PC-3 (cell line): ENCODE results near the gene TARBP1.

Source experiments
- EZH2 ChIP-seq: fragments of 300-600 bp; sonication (generic); IDR thresholded peaks from one replicate; pipeline ENCODE4 v1.6.1; 2017; ENCODE audit warnings: antibody characterized with exemption, mild to moderate bottlenecking, low read length; ENCODE audit not compliant: unreplicated experiment
- EZH2phosphoT487 ChIP-seq: fragments of 300-600 bp; sonication (generic); IDR thresholded peaks from 2 replicates; pipeline ENCODE4 v1.6.1; 2018; ENCODE audit warnings: mild to moderate bottlenecking, antibody characterized with exemption, low read length, borderline replicate concordance
- TF ChIP-seq, protein P1 (sequence below): fragments of 300-600 bp; sonication (generic); conservative IDR thresholded peaks from 2 replicates; pipeline ENCODE4 v1.5.1; 2017; ENCODE audit warnings: antibody characterized with exemption, low read depth, mild to moderate bottlenecking, low read length

DNA sequence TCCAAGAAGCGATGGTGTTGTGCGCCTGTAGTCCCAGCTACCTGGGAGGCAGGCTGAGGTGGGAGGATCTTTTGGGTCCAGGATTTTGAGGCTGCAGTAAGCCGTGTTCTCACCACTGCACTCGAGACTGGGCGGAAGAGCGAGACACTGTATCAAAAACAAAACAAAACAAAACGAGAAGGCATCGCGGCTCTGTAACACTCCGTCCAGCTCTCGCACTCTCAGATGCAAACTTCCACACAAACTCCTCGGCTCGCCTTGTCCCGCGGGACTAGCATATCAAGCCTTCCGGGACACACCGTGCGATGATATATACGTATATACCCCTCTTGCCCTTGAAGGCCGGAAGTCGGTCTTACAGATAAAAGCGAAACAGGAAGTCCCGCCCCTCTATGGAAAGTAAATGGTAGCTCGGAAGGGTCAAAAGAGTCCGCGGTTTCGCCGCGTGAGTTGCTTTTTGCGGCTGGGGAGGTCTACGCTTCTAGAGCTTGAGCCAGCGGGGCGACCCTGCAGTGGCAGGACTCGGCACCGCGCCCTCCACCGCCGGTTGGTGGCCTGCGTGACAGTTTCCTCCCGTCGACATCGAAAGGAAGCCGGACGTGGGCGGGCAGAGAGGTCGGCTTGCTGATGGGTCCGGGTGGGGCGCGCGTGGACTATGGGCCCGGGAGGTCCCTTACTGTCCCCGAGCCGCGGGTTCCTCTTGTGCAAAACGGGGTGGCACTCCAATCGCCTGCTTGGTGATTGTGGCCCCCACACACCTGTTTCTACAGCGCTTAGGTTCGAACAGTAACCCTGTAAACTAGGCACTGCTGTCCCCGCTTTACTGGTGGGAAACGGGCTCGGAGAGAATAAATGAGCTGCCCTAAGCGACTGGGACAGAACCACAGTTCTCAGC lies 105.7 kb downstream of the TARBP1 start, which contains the start of gene COA6:
- TF ChIP-seq, protein P1, sequence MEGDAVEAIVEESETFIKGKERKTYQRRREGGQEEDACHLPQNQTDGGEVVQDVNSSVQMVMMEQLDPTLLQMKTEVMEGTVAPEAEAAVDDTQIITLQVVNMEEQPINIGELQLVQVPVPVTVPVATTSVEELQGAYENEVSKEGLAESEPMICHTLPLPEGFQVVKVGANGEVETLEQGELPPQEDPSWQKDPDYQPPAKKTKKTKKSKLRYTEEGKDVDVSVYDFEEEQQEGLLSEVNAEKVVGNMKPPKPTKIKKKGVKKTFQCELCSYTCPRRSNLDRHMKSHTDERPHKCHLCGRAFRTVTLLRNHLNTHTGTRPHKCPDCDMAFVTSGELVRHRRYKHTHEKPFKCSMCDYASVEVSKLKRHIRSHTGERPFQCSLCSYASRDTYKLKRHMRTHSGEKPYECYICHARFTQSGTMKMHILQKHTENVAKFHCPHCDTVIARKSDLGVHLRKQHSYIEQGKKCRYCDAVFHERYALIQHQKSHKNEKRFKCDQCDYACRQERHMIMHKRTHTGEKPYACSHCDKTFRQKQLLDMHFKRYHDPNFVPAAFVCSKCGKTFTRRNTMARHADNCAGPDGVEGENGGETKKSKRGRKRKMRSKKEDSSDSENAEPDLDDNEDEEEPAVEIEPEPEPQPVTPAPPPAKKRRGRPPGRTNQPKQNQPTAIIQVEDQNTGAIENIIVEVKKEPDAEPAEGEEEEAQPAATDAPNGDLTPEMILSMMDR: no peak
- TF ChIP-seq EZH2: no peak
- no peak for TF ChIP-seq EZH2phosphoT487
